Fibroblast of lung (primary cell): ENCODE data around the gene RANBP10. TPM values are rescaled to one million over a fixed set of nuclear protein-coding genes. Genes with fewer than 3 reads are reported as not detected.

ENCODE experiments used
- DNase-seq, 2 donors: peaks; one replicate each; pipeline versions ENCODE4 v3.0.0 to v3.0.0-alpha.2; 2010; ENCODE audit warnings: low read depth in 2 of 2
- H2AFZ ChIP-seq: 2 replicates; pipeline ENCODE4 v1.5.1; 2012; ENCODE audit warnings: low read length, control low read depth, inconsistent platforms
- H3K27ac ChIP-seq: 2 replicates; pipeline ENCODE4 v1.5.1; 2011; ENCODE audit warnings: low read length, control low read depth; ENCODE audit not compliant: insufficient read depth
- H3K27me3 ChIP-seq: 2 replicates; pipeline ENCODE4 v1.5.1; 2011; ENCODE audit warnings: mild to moderate bottlenecking, low read length; ENCODE audit not compliant: control insufficient read depth, insufficient read depth
- H3K36me3 ChIP-seq: 2 replicates; pipeline ENCODE4 v1.5.1; 2011; ENCODE audit warnings: low read length; ENCODE audit not compliant: control insufficient read depth, insufficient read depth
- H3K4me1 ChIP-seq: 2 replicates; pipeline ENCODE4 v1.5.1; 2011; ENCODE audit warnings: low read length; ENCODE audit not compliant: control insufficient read depth, insufficient read depth; ENCODE audit errors: extremely low read depth
- H3K4me2 ChIP-seq: 2 replicates; pipeline ENCODE4 v1.5.1; 2011; ENCODE audit warnings: low read length, control low read depth; ENCODE audit not compliant: insufficient read depth; ENCODE audit errors: extremely low read depth
- H3K4me3 ChIP-seq, 4 experiments: fragments of 200-600 bp in 1 of 4; sonication (generic) in 1 of 4; replicated peaks in 1 of 4; 2 replicates each; pipeline ENCODE4 v1.5.1; 2011 to 2016; ENCODE audit warnings: low read length in 4 of 4, low read depth in 3 of 4, mild to moderate bottlenecking in 3 of 4, control low read depth in 2 of 4, inconsistent platforms in 1 of 4, mixed read lengths in 1 of 4; ENCODE audit not compliant: insufficient read depth in 1 of 4; ENCODE audit errors: control extremely low read depth in 1 of 4
- H3K79me2 ChIP-seq: 2 replicates; pipeline ENCODE4 v1.5.1; 2012; ENCODE audit warnings: mild to moderate bottlenecking, low read length, inconsistent platforms; ENCODE audit not compliant: control insufficient read depth, insufficient read depth
- H3K9ac ChIP-seq: 2 replicates; pipeline ENCODE4 v1.5.1; 2011; ENCODE audit warnings: mild to moderate bottlenecking, low read length, control low read depth; ENCODE audit not compliant: insufficient read depth
- H3K9me3 ChIP-seq: 2 replicates; pipeline ENCODE4 v1.5.1; 2012; ENCODE audit warnings: low read depth, low read length; ENCODE audit not compliant: control insufficient read depth, insufficient read depth
- H4K20me1 ChIP-seq: 2 replicates; pipeline ENCODE4 v1.5.1; 2011; ENCODE audit warnings: low read length; ENCODE audit not compliant: control insufficient read depth, insufficient read depth; ENCODE audit errors: extremely low read depth
- EZH2 ChIP-seq: IDR thresholded peaks from 2 replicates; pipeline ENCODE4 v1.5.1; 2012; ENCODE audit warnings: low read length, control low read depth, mild to moderate bottlenecking; ENCODE audit errors: missing control alignments
- polyA plus RNA-seq, 2 donors: library from polyadenylated mRNA; depleted of rRNA in 1 of 2; stranded (reverse) in 1 of 2; unstranded in 1 of 2; fragments of >200 nt; gene quantifications; 2 replicates each; pipeline ENCODE4 v1.2.1, GENCODE V29; 2011 to 2012; ENCODE audit warnings: missing spikeins in 1 of 2
- total RNA-seq: library from RNA; depleted of rRNA; stranded (reverse); fragments of >200 nt; gene quantifications from 2 replicates; pipeline ENCODE4 v1.2.1, GENCODE V29; 2014
- TF ChIP-seq, protein P1 (sequence below), 2 donors: IDR thresholded peaks in 1 of 2; conservative IDR thresholded peaks in 1 of 2; 1 replicate in 1 of 2; 2 replicates in 1 of 2; pipeline ENCODE4 v1.5.1; 2011 to 2012; ENCODE audit warnings: low read length in 2 of 2, control low read depth in 1 of 2, inconsistent platforms in 1 of 2, low read depth in 1 of 2, mild to moderate bottlenecking in 1 of 2

RANBP10 gene
- total and polyA plus RNA-seq, 2 donors (not counting 1 experiment from before 2014, with no cell fraction given): 4.6 to 7.1 TPM

- H3K9me3 ChIP-seq: no peaks in the 10 kb centered on the region
- H3K4me2 ChIP-seq: no peak overlapping the region
- peaks cover 4% of the 10 kb centered on the region for H3K4me1 ChIP-seq
- no peak overlapping the region for H2AFZ ChIP-seq
- H3K27me3 ChIP-seq: no peaks in the 10 kb centered on the region
- H3K27ac ChIP-seq: no peak overlapping the region
- H3K9ac ChIP-seq: no peak overlapping the region
- TF ChIP-seq EZH2: no peak
- TF ChIP-seq, protein P1, sequence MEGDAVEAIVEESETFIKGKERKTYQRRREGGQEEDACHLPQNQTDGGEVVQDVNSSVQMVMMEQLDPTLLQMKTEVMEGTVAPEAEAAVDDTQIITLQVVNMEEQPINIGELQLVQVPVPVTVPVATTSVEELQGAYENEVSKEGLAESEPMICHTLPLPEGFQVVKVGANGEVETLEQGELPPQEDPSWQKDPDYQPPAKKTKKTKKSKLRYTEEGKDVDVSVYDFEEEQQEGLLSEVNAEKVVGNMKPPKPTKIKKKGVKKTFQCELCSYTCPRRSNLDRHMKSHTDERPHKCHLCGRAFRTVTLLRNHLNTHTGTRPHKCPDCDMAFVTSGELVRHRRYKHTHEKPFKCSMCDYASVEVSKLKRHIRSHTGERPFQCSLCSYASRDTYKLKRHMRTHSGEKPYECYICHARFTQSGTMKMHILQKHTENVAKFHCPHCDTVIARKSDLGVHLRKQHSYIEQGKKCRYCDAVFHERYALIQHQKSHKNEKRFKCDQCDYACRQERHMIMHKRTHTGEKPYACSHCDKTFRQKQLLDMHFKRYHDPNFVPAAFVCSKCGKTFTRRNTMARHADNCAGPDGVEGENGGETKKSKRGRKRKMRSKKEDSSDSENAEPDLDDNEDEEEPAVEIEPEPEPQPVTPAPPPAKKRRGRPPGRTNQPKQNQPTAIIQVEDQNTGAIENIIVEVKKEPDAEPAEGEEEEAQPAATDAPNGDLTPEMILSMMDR (conservative IDR thresholded peaks at IDR 0.05 in 1 of 2, IDR thresholded peaks at IDR 0.05 in 1 of 2; ENCODE audit: low read depth in 1 of 2, low read length in 2 of 2): no peak
- H3K79me2 ChIP-seq: no peaks in the 10 kb centered on the region
- no peaks in the 10 kb centered on the region for H4K20me1 ChIP-seq
- peaks cover 2% of the 10 kb centered on the region for H3K36me3 ChIP-seq
- no peak overlapping the region for H3K4me3 ChIP-seq
- no peak for DNase-seq
Observed at GRCh38 chr16:67674851-67675578, 131.3 kb downstream of the RANBP10 start.

DNA sequence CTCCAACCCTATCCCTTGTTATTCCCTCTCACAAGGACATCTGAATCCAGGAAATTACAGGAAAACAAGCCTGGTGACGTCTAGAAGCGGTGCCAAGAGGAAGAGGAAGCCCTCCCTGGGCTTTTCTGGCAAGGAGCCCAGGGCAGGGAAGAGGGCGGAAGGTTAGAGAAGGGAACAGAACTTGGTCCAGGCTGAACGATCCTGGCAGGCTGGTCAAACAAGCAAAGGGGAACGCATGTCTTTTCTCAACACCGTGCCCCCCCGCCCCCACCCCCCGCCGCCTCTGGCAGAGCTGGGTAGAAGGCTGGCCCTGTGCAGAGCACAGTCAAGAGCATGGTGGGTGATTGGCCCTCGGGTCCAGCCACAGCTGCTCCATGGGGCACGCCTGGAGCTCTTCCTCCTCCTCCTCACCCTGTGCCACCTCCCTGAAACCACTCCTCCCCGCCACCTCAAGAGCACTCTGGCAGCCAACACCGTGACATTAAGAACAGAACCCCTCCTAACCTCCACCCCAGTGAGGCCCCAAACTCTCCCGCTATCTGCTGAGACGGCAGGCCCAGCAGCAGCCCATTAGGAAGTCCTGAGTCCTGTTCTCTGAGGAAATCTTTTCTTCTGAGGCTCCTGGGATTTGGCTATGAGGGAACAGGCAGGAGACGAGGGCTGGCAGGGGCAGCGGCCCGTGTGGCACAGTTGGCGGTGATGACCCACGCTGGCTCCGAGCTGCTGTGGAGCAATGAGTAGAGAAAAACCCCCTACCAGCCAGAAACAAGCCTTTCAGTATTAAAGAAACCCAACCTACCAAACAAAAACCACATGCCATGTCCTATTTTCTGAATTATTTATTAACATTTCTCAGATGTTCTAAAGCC, 132.4 kb downstream of the RANBP10 start:
- no peak overlapping the region for H3K4me3 ChIP-seq
- no peaks in the 10 kb centered on the region for H3K9me3 ChIP-seq
- no peak overlapping the region for H3K9ac ChIP-seq
- H2AFZ ChIP-seq: no peak overlapping the region
- peaks cover 2% of the 10 kb centered on the region for H3K36me3 ChIP-seq
- H3K4me1 ChIP-seq: peaks cover 4% of the 10 kb centered on the region
- no peak overlapping the region for H3K27ac ChIP-seq
- H3K4me2 ChIP-seq: no peak overlapping the region
- DNase-seq: peak in 1 of 2 donors; percentile 30
- no peaks in the 10 kb centered on the region for H3K79me2 ChIP-seq
- no peaks in the 10 kb centered on the region for H3K27me3 ChIP-seq
- no peaks in the 10 kb centered on the region for H4K20me1 ChIP-seq
- TF ChIP-seq, protein P1 (conservative IDR thresholded peaks at IDR 0.05 in 1 of 2, IDR thresholded peaks at IDR 0.05 in 1 of 2; ENCODE audit: low read depth in 1 of 2, low read length in 2 of 2): no peak
- TF ChIP-seq EZH2: no peak

Other genes with a start within 250 kb of the RANBP10 start
- gene CTCF, start 244.0 kb downstream of the RANBP10 start, total RNA-seq: 20.0 and 21.1 TPM in 2 replicates
- 20.9 and 32.6 TPM in 2 replicates for gene CTCF, start 244.0 kb downstream of the RANBP10 start, polyA plus RNA-seq
- 0.17 and 0.26 TPM in 2 replicates for gene CARMIL2, start 161.4 kb downstream of the RANBP10 start, total RNA-seq
- 0.02 and 0.07 TPM in 2 replicates for gene CARMIL2, start 161.4 kb downstream of the RANBP10 start, polyA plus RNA-seq
- gene ACD, start 146.3 kb downstream of the RANBP10 start, total RNA-seq: 9.2 and 9.5 TPM in 2 replicates
- 7.9 and 16.1 TPM in 2 replicates for gene ACD, start 146.3 kb downstream of the RANBP10 start, polyA plus RNA-seq
- gene PARD6A, start 145.6 kb downstream of the RANBP10 start, total RNA-seq: 4.1 and 4.8 TPM in 2 replicates
- 0.36 and 1.0 TPM in 2 replicates for gene PARD6A, start 145.6 kb downstream of the RANBP10 start, polyA plus RNA-seq
- gene ENKD1, start 139.8 kb downstream of the RANBP10 start, total RNA-seq: 17.8 and 19.0 TPM in 2 replicates
- 3.2 and 3.7 TPM in 2 replicates for gene ENKD1, start 139.8 kb downstream of the RANBP10 start, polyA plus RNA-seq
- gene C16orf86, start 139.7 kb downstream of the RANBP10 start, total RNA-seq: 5.6 and 9.2 TPM in 2 replicates
- 0.63 and 0.73 TPM in 2 replicates for gene C16orf86, start 139.7 kb downstream of the RANBP10 start, polyA plus RNA-seq
- 12.8 and 15.2 TPM in 2 replicates for gene GFOD2, start 87.2 kb downstream of the RANBP10 start, total RNA-seq
- 9.2 and 10.0 TPM in 2 replicates for gene GFOD2, start 87.2 kb downstream of the RANBP10 start, polyA plus RNA-seq
- 1.2 and 1.5 TPM in 2 replicates for gene TSNAXIP1, start 329 bp upstream of the RANBP10 start, total RNA-seq
- gene TSNAXIP1, start 329 bp upstream of the RANBP10 start, polyA plus RNA-seq: 0.30 and 0.45 TPM in 2 replicates
- 37.7 and 42.9 TPM in 2 replicates for gene THAP11, start 35.8 kb upstream of the RANBP10 start, total RNA-seq
- gene THAP11, start 35.8 kb upstream of the RANBP10 start, polyA plus RNA-seq: 15.8 and 16.0 TPM in 2 replicates
- gene NUTF2, start 40.4 kb upstream of the RANBP10 start, total RNA-seq: 127 TPM in 2 replicates
- gene NUTF2, start 40.4 kb upstream of the RANBP10 start, polyA plus RNA-seq: 310 and 410 TPM in 2 replicates
- 15.4 and 23.1 TPM in 2 replicates for gene CENPT, start 41.1 kb upstream of the RANBP10 start, total RNA-seq
- gene CENPT, start 41.1 kb upstream of the RANBP10 start, polyA plus RNA-seq: 30.2 and 40.2 TPM in 2 replicates
- gene EDC4, start 66.5 kb upstream of the RANBP10 start, total RNA-seq: 38.0 and 49.4 TPM in 2 replicates
- gene EDC4, start 66.5 kb upstream of the RANBP10 start, polyA plus RNA-seq: 27.4 and 35.0 TPM in 2 replicates
- 0.17 TPM in 1 of 2 replicates, not detected in the other for gene NRN1L, start 78.3 kb upstream of the RANBP10 start, total RNA-seq
- gene NRN1L, start 78.3 kb upstream of the RANBP10 start, polyA plus RNA-seq: 0.09 and 0.10 TPM in 2 replicates
- gene PSKH1, start 86.7 kb upstream of the RANBP10 start, total RNA-seq: 11.8 and 13.4 TPM in 2 replicates
- gene PSKH1, start 86.7 kb upstream of the RANBP10 start, polyA plus RNA-seq: 14.2 and 15.4 TPM in 2 replicates
- gene CTRL, start 125.3 kb upstream of the RANBP10 start, total RNA-seq: 0.26 and 0.33 TPM in 2 replicates
- 0.14 and 0.53 TPM in 2 replicates for gene CTRL, start 125.3 kb upstream of the RANBP10 start, polyA plus RNA-seq
- gene PSMB10, start 130.3 kb upstream of the RANBP10 start, total RNA-seq: 53.2 and 66.9 TPM in 2 replicates
- gene PSMB10, start 130.3 kb upstream of the RANBP10 start, polyA plus RNA-seq: 18.1 and 21.7 TPM in 2 replicates
- 3.3 and 6.4 TPM in 2 replicates for gene LCAT, start 137.6 kb upstream of the RANBP10 start, total RNA-seq
- 4.5 and 5.8 TPM in 2 replicates for gene LCAT, start 137.6 kb upstream of the RANBP10 start, polyA plus RNA-seq
- 60.4 and 120 TPM in 2 replicates for gene SLC12A4, start 162.1 kb upstream of the RANBP10 start, total RNA-seq
- gene SLC12A4, start 162.1 kb upstream of the RANBP10 start, polyA plus RNA-seq: 41.4 and 42.2 TPM in 2 replicates
- not detected in 2 replicates for gene DPEP3, start 173.9 kb upstream of the RANBP10 start, total RNA-seq
- gene DPEP3, start 173.9 kb upstream of the RANBP10 start, polyA plus RNA-seq: not detected in 2 replicates
- gene DPEP2, start 192.9 kb upstream of the RANBP10 start, total RNA-seq: not detected in 2 replicates
- not detected in 2 replicates for gene DPEP2, start 192.9 kb upstream of the RANBP10 start, polyA plus RNA-seq
- gene DPEP2NB, start 209.4 kb upstream of the RANBP10 start, total RNA-seq: not detected in 2 replicates
- gene DPEP2NB, start 209.4 kb upstream of the RANBP10 start, polyA plus RNA-seq: not detected in 2 replicates
- gene DDX28, start 216.7 kb upstream of the RANBP10 start, total RNA-seq: 10.7 and 12.3 TPM in 2 replicates
- gene DDX28, start 216.7 kb upstream of the RANBP10 start, polyA plus RNA-seq: 5.3 and 8.6 TPM in 2 replicates
- gene DUS2, start 216.7 kb upstream of the RANBP10 start, total RNA-seq: 12.3 and 16.8 TPM in 2 replicates
- 10.2 and 15.5 TPM in 2 replicates for gene DUS2, start 216.7 kb upstream of the RANBP10 start, polyA plus RNA-seq